Mucosa of descending colon (tissue), 3 donors: ENCODE measurements around the gene MED1. TPM values are rescaled to one million over a fixed set of nuclear protein-coding genes. Genes with fewer than 3 reads are reported as not detected.
"Not testable (repeated sequence)": the region's sequence is repeated elsewhere in the genome, so short reads cannot be mapped to it uniquely, and the experiment has no call there.

ENCODE experiments used
- ATAC-seq: fragments of 200-7000 bp; cut with Tn5 transposase; one replicate; pipeline ENCODE4 v1.9.1; 2020; ENCODE audit warnings: mild to moderate bottlenecking, moderate library complexity
- DNase-seq, 3 donors: peaks; one replicate each; pipeline ENCODE4 v3.0.0-alpha.2; 2020
- H3K36me3 ChIP-seq: fragments of 200-600 bp; one replicate; pipeline ENCODE4 v1.8.0; 2021; ENCODE audit warnings: low read depth, mild to moderate bottlenecking
- H3K4me1 ChIP-seq: fragments of 200-600 bp; one replicate; pipeline ENCODE4 v1.8.0; 2021; ENCODE audit warnings: low read depth, mild to moderate bottlenecking
- H3K4me3 ChIP-seq: fragments of 200-600 bp; one replicate; pipeline ENCODE4 v1.8.0; 2021; ENCODE audit warnings: mild to moderate bottlenecking
- H3K9me3 ChIP-seq: fragments of 200-600 bp; one replicate; pipeline ENCODE4 v1.8.0; 2021; ENCODE audit warnings: mild to moderate bottlenecking
- CTCF ChIP-seq: fragments of 200-600 bp; IDR thresholded peaks from one replicate; pipeline ENCODE4 v1.8.0; 2022; ENCODE audit warnings: antibody characterized with exemption, mild to moderate bottlenecking
- intact Hi-C, 2 donors: fragments of 100-400 bp; cut with DNase I in 1 of 2; cut with micrococcal nuclease in 1 of 2; formaldehyde crosslinking; loops; one replicate each; pipeline versions ENCODE4 v1.11.0 to v1.11.1; 2022; cut with DNase I, micrococcal nuclease
- total RNA-seq, 3 donors: library from RNA; stranded (reverse); fragmentation: NEBNext Ultra II Directional in 2 of 3; extraction: Animal tissue kit (Norgen Biotek cat#: 25700) in 2 of 3; gene quantifications; one replicate each; pipeline versions ENCODE4 v1.2.1 to v1.2.4, GENCODE V29; 2021 to 2023
- donor health status: DM: no; HTN: no; CAD: no; lungs with moderate emphysema.
- donor health status: DM: no; HTN: no; CAD: no.
- donor health status: DM: no; HTN: yes; CAD: no.

MED1 gene
- total RNA-seq, 3 donors from 2014 or later = 23.8 to 36.4 (median 27.6) TPM

DNA sequence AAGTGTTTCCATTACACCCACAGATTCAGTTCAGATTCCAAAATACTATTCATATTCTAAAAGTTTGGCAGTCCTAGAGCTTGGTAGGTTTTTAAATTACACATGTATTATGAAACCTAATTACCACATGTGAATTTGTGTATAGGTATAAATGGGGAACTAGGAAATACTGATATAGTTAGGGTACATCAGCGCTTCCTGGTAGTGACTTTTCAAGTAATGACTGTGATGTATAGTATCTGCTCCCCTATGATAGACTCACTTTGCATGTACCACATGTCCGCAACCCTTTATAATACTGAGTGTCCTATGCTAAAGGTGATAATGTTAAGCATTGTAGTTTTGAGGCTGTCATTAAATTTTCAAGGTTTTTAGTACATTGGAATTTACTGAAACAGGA is 33.1 kb upstream of the MED1 start:
- DNase-seq = no peak
- Histone ChIP-seq H3K4me3 (no peak overlapping the region), H3K4me1 (no peaks in the 10 kb centered on the region), H3K9me3 (no peaks in the 10 kb centered on the region), H3K36me3 (no peaks in the 10 kb centered on the region)
- no peak for ATAC-seq
- no peak for TF ChIP-seq CTCF
- intact Hi-C loops = no loop called here

GRCh38 chr17:39483506-39483905 is 32.4 kb upstream of the MED1 start:
- TF ChIP-seq CTCF = no peak
- Histone ChIP-seq H3K4me1 (no peaks in the 10 kb centered on the region), H3K36me3 (no peaks in the 10 kb centered on the region), H3K4me3 (no peak overlapping the region), H3K9me3 (no peaks in the 10 kb centered on the region)
- no peak for DNase-seq
- no peak for ATAC-seq
- intact Hi-C loops = no loop called here

GRCh38 chr17:39479631-39480030 is 28.6 kb upstream of the MED1 start:
- H3K9me3 ChIP-seq, intact Hi-C loops, H3K4me1 ChIP-seq, DNase-seq, H3K4me3 ChIP-seq, ATAC-seq, H3K36me3 ChIP-seq: not testable (repeated sequence)

GRCh38 chr17:39473310-39473709 is 22.2 kb upstream of the MED1 start:
- no peaks in the 10 kb centered on the region for H3K36me3 ChIP-seq
- no peak overlapping the region for H3K4me3 ChIP-seq
- DNase-seq (no peak), ATAC-seq (no peak)
- intact Hi-C loops = no loop called here
- no peaks in the 10 kb centered on the region for H3K4me1 ChIP-seq
- no peaks in the 10 kb centered on the region for H3K9me3 ChIP-seq
- no peak for TF ChIP-seq CTCF

- H3K4me1 ChIP-seq = peaks cover 10% of the 10 kb centered on the region
- intact Hi-C loops, DNase-seq, H3K9me3 ChIP-seq, H3K36me3 ChIP-seq, ATAC-seq, H3K4me3 ChIP-seq: not testable (repeated sequence)
Observed at GRCh38 chr17:39468610-39469009, 17.5 kb upstream of the MED1 start.

DNA sequence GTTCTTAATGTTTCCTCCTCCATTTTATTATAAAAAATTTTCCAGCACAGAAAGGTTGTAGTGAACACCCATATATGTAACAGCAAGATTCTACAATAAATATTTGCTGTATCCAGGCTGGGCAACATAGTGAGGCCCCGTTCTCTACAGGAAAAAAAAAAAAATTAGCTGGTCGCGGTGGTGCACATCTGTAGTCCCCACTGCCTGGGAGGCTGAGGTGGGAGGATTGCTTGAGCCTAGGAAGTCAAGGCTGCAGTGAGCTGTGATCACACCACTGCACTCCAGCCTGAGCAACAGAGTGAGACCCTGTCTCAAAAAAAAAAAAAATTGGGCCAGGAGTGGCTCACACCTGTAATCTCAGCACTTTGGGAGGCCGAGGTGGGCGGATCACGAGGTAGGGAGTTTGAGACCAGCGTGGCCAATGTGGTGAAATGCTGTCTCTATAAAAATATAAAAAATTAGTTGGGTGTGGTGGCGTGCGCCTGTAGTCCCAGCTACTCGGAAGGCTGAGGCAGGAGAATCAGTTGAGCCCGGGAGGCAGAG is 13.6 kb upstream of the MED1 start:
- peaks cover 10% of the 10 kb centered on the region for H3K4me1 ChIP-seq
- intact Hi-C loops, DNase-seq, H3K36me3 ChIP-seq, ATAC-seq, H3K4me3 ChIP-seq, H3K9me3 ChIP-seq: not testable (repeated sequence)

DNA sequence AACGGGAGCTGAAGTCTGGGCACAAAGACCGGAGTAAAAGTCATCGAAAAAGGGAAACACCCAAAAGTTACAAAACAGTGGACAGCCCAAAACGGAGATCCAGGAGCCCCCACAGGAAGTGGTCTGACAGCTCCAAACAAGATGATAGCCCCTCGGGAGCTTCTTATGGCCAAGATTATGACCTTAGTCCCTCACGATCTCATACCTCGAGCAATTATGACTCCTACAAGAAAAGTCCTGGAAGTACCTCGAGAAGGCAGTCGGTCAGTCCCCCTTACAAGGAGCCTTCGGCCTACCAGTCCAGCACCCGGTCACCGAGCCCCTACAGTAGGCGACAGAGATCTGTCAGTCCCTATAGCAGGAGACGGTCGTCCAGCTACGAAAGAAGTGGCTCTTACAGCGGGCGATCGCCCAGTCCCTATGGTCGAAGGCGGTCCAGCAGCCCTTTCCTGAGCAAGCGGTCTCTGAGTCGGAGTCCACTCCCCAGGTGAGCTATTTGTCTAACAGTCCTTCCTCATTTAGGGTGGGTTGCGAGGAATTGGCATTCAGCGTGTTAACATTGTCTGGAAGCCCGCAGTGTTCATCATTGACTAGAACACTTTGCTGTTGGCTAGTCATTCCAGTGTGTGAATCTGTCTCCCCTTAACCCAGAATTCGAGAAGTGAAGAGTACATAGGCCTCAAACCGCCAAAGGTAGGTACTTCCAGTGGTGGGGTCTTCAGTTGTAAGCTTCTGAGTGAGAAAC is 11.7 kb upstream of the MED1 start:
- H3K4me3 ChIP-seq = peak overlapping the region; percentile 56
- peaks cover 10% of the 10 kb centered on the region for H3K4me1 ChIP-seq
- ATAC-seq (no peak), DNase-seq (peak in 2 of 3 donors; percentile 22 to 43)
- H3K9me3 ChIP-seq = no peaks in the 10 kb centered on the region
- TF ChIP-seq CTCF = no peak
- peaks cover 4% of the 10 kb centered on the region for H3K36me3 ChIP-seq
- intact Hi-C loops = no loop called here
